ENCODE measurements around the gene CRYBG2.

CRYBG2 gene

DNA sequence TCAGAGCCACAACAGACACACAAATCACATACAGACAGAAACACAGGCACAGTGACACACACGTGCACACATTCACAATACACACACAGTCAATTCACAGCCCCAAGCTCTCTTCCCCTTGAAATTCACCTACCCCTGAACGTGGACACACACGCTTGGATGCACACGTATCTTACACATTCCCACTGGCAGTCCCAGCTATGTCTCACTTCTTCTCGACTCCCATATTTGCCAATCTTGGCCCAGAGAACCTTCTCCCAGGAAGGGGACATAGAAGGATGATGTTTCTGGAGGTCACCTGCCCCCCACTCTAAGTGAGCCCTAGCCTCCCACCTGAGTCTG, 1.6 kb downstream of the CRYBG2 start:
- Histone ChIP-seq H3K27ac (ENCODE audit: insufficient read depth in 1 of 2, low read depth in 1 of 2, low read length in 2 of 2, poor library complexity in 1 of 2, severe bottlenecking in 2 of 2) (no peak overlapping the region), H3K27me3 (replicated peaks in 2 of 5; ENCODE audit: control insufficient read depth in 4 of 5, insufficient read depth in 5 of 5, low read length in 4 of 5) (peaks cover 0 to 2% (median 0%) of the 10 kb centered on the region in 5 experiments), H3K4me1 (ENCODE audit: control extremely low read depth in 1 of 4, control insufficient read depth in 4 of 4, insufficient read depth in 4 of 4, low read length in 3 of 4) (peaks cover 0 to 5% (median 0%) of the 10 kb centered on the region in 4 experiments), H3K4me3 (ENCODE audit: control insufficient read depth in 1 of 7, extremely low read depth in 1 of 7, insufficient read depth in 4 of 7, low read depth in 2 of 7, low read length in 6 of 7) (no peak overlapping the region), H3K36me3 (ENCODE audit: control insufficient read depth in 4 of 4, insufficient read depth in 4 of 4, low read length in 3 of 4) (no peaks in the 10 kb centered on the region), H3K9me3 (ENCODE audit: control extremely low read depth in 1 of 5, control insufficient read depth in 4 of 5, insufficient read depth in 2 of 5, low read depth in 1 of 5, low read length in 4 of 5) (no peaks in the 10 kb centered on the region)
- ChIA-PET POLR2A (no interaction called here), CTCF (no interaction called here)
- 90% methylated on average over 5 of the region's 5 CpGs for WGBS (ENCODE audit: insufficient coverage)
- no peak for DNase-seq

DNA sequence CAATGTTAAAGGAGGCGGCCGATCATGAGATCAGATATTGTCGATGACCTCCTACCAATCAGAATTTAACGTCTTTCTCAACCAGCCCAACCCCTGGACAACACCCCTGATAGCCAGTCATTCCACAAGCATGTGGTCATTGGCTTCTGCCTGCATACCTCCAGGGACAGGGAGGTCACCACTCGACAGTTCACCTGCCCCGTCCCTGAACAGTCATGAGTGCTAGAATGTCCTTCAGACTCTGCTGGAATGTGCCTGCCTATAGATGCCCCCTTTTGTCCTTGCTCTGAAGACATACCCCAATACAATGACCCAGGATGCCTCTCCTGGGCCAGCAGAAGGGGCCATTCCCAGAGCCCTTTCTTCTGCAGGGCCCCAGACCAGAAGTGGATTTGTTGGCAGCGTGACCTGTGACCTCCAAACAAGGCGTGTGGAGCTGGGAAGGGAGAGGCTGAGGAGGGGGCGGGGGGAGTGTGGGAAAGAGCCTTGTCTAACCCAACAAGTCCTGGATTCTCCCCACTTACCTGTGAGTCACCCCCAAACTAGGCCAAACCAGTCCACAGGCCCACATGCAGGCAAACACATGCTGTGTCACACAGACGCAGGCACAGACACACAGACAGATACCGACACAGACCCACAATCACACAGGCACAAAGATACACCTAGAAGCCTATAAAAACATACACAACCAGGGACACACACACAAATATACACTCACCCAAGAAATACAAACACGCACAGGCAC, 2.2 kb downstream of the CRYBG2 start:
- ChIA-PET POLR2A (no interaction called here), CTCF (interaction anchor here (1.2 to 1.5 kb wide), 2 partner anchors 30 to 66 kb away, joined by 4 read pairs; no protein-coding TSS in a partner anchor)
- H3K36me3 ChIP-seq (ENCODE audit: control insufficient read depth in 4 of 4, insufficient read depth in 4 of 4, low read length in 3 of 4): no peaks in the 10 kb centered on the region
- peaks cover 0 to 2% (median 0%) of the 10 kb centered on the region in 5 experiments for H3K27me3 ChIP-seq (replicated peaks in 2 of 5; ENCODE audit: control insufficient read depth in 4 of 5, insufficient read depth in 5 of 5, low read length in 4 of 5)
- WGBS (ENCODE audit: insufficient coverage): over 99% methylated on average over 9 of the region's 12 CpGs
- DNase-seq: no peak
- no peaks in the 10 kb centered on the region for H3K9me3 ChIP-seq (ENCODE audit: control extremely low read depth in 1 of 5, control insufficient read depth in 4 of 5, insufficient read depth in 2 of 5, low read depth in 1 of 5, low read length in 4 of 5)
- no peak overlapping the region for H3K27ac ChIP-seq (ENCODE audit: insufficient read depth in 1 of 2, low read depth in 1 of 2, low read length in 2 of 2, poor library complexity in 1 of 2, severe bottlenecking in 2 of 2)
- peaks cover 0 to 5% (median 0%) of the 10 kb centered on the region in 4 experiments for H3K4me1 ChIP-seq (ENCODE audit: control extremely low read depth in 1 of 4, control insufficient read depth in 4 of 4, insufficient read depth in 4 of 4, low read length in 3 of 4)
- H3K4me3 ChIP-seq (ENCODE audit: control insufficient read depth in 1 of 7, extremely low read depth in 1 of 7, insufficient read depth in 4 of 7, low read depth in 2 of 7, low read length in 6 of 7): no peak overlapping the region

DNA sequence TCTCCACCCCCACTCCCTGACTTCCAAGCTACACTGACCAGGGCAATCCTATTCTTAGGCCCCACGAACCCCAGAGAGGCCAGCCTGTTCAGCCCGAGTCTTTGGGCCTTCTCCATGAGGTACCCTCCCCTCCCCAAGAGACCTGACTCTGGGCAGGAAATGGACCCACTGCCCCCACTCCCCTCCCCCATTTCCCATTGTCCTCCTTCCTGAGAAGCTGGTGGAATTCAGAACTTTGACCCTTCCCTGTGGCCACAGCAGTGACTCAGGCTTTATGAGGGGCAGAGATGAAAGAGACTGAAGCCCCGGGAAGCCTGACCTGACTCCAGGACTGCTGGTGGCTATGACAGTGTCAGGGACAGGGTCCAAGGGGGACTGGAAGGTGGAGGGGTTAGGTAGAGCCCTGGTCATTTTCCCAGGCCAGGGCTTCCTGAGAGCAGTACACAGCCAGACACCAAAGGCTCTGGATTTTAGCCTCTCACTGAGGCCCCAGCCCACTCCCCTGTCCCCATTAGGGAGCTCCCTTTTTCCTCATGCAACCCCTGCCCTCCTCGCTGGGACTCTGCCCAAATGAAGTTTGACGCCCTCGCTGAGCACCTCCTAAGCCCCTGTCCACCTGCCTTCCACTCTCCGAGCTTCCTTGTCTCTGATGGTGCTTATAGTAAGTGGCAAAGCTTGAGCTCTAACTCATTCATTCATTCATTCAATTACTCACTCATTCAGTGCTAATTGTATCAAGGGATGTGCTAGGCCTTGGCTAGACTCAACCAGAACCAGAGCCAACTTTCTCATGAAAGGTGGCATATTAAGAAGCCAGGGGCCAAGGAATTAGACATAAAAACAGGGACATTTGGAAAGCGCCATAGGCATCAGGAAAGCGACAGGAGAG, 3.0 kb downstream of the CRYBG2 start:
- H3K36me3 ChIP-seq (ENCODE audit: control insufficient read depth in 4 of 4, insufficient read depth in 4 of 4, low read length in 3 of 4): no peaks in the 10 kb centered on the region
- no peak for DNase-seq
- H3K27me3 ChIP-seq (replicated peaks in 2 of 5; ENCODE audit: control insufficient read depth in 4 of 5, insufficient read depth in 5 of 5, low read length in 4 of 5): peaks cover 0 to 2% (median 0%) of the 10 kb centered on the region in 5 experiments
- POLR2A ChIA-PET: no interaction called here
- 93% methylated on average over 7 of the region's 9 CpGs for WGBS (ENCODE audit: insufficient coverage)
- CTCF ChIA-PET: interaction anchor here (1.0 to 1.5 kb wide), 5 partner anchors 14 to 76 kb away, joined by 3 to 5 read pairs (median 4); partner anchors contain the start of gene CD52
- peaks cover 0 to 5% (median 0%) of the 10 kb centered on the region in 4 experiments for H3K4me1 ChIP-seq (ENCODE audit: control extremely low read depth in 1 of 4, control insufficient read depth in 4 of 4, insufficient read depth in 4 of 4, low read length in 3 of 4)
- no peak overlapping the region for H3K4me3 ChIP-seq (ENCODE audit: control insufficient read depth in 1 of 7, extremely low read depth in 1 of 7, insufficient read depth in 4 of 7, low read depth in 2 of 7, low read length in 6 of 7)
- H3K27ac ChIP-seq (ENCODE audit: insufficient read depth in 1 of 2, low read depth in 1 of 2, low read length in 2 of 2, poor library complexity in 1 of 2, severe bottlenecking in 2 of 2): no peak overlapping the region
- no peaks in the 10 kb centered on the region for H3K9me3 ChIP-seq (ENCODE audit: control extremely low read depth in 1 of 5, control insufficient read depth in 4 of 5, insufficient read depth in 2 of 5, low read depth in 1 of 5, low read length in 4 of 5)

DNA sequence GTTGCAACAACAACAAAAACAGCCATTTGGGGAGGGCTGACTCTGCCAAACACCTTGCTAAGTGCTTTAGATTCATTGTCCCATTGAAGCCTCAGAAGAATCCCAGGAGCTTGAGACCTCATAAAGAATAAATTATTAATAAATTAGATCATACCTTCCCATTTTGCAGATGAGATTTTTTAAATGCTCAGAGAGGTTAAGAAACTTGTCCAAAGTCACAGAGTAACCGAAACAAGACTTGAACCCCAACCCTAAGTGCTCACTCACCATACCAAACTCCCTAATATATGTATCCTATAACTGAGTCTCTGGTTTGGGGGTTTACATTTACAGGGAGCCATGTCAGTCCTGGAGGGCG, 3.6 kb downstream of the CRYBG2 start:
- DNase-seq: no peak

DNA sequence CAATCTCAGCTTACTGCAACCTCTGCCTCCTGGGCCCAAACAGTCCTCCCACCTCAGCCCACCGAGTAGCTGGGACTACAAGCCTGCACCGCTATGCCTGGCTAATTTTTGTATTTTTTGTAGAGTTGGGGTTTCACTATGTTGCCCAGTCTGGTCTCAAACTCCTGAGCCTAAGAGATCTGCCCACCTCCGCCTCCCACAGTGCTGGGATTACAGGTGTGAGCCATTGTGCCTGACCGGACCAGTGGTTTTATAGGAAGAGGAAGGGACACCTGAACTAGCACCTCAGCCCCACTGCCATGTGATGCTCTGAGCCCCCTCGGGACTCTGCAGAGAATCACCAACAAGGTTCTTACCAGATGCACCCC, 4.1 kb downstream of the CRYBG2 start:
- H3K4me1 ChIP-seq (ENCODE audit: control extremely low read depth in 1 of 4, control insufficient read depth in 4 of 4, insufficient read depth in 4 of 4, low read length in 3 of 4): peaks cover 0 to 5% (median 0%) of the 10 kb centered on the region in 4 experiments
- H3K27ac ChIP-seq (ENCODE audit: insufficient read depth in 1 of 2, low read depth in 1 of 2, low read length in 2 of 2, poor library complexity in 1 of 2, severe bottlenecking in 2 of 2): no peak overlapping the region
- no peak for DNase-seq
- POLR2A ChIA-PET: no interaction called here
- CTCF ChIA-PET: interaction anchor here (1.0 to 3.2 kb wide), 5 partner anchors 14 to 75 kb away, joined by 3 to 16 read pairs (median 3); partner anchors contain the start of gene CD52
- WGBS (ENCODE audit: insufficient coverage): 86% methylated on average over 2 of the region's 5 CpGs
- no peaks in the 10 kb centered on the region for H3K36me3 ChIP-seq (ENCODE audit: control insufficient read depth in 4 of 4, insufficient read depth in 4 of 4, low read length in 3 of 4)
- H3K27me3 ChIP-seq (replicated peaks in 2 of 5; ENCODE audit: control insufficient read depth in 4 of 5, insufficient read depth in 5 of 5, low read length in 4 of 5): peaks cover 0 to under 1% (median 0%) of the 10 kb centered on the region in 5 experiments
- H3K4me3 ChIP-seq (ENCODE audit: control insufficient read depth in 1 of 7, extremely low read depth in 1 of 7, insufficient read depth in 4 of 7, low read depth in 2 of 7, low read length in 6 of 7): no peak overlapping the region
- H3K9me3 ChIP-seq (ENCODE audit: control extremely low read depth in 1 of 5, control insufficient read depth in 4 of 5, insufficient read depth in 2 of 5, low read depth in 1 of 5, low read length in 4 of 5): no peaks in the 10 kb centered on the region

More for the DNA sequence above, 3.6 kb downstream of the CRYBG2 start:
- Histone ChIP-seq H3K4me3 (ENCODE audit: control insufficient read depth in 1 of 7, extremely low read depth in 1 of 7, insufficient read depth in 4 of 7, low read depth in 2 of 7, low read length in 6 of 7) (no peak overlapping the region), H3K27ac (ENCODE audit: insufficient read depth in 1 of 2, low read depth in 1 of 2, low read length in 2 of 2, poor library complexity in 1 of 2, severe bottlenecking in 2 of 2) (no peak overlapping the region), H3K9me3 (ENCODE audit: control extremely low read depth in 1 of 5, control insufficient read depth in 4 of 5, insufficient read depth in 2 of 5, low read depth in 1 of 5, low read length in 4 of 5) (no peaks in the 10 kb centered on the region), H3K4me1 (ENCODE audit: control extremely low read depth in 1 of 4, control insufficient read depth in 4 of 4, insufficient read depth in 4 of 4, low read length in 3 of 4) (peaks cover 0 to 5% (median 0%) of the 10 kb centered on the region in 4 experiments), H3K36me3 (ENCODE audit: control insufficient read depth in 4 of 4, insufficient read depth in 4 of 4, low read length in 3 of 4) (no peaks in the 10 kb centered on the region), H3K27me3 (replicated peaks in 2 of 5; ENCODE audit: control insufficient read depth in 4 of 5, insufficient read depth in 5 of 5, low read length in 4 of 5) (peaks cover 0 to 2% (median 0%) of the 10 kb centered on the region in 5 experiments)
- 100% methylated on average over 1 of the region's 2 CpGs for WGBS (ENCODE audit: insufficient coverage)
- ChIA-PET CTCF (interaction anchor here (1.0 to 1.5 kb wide), 5 partner anchors 14 to 75 kb away, joined by 3 to 5 read pairs (median 4); partner anchors contain the start of gene CD52), POLR2A (no interaction called here)

DNA sequence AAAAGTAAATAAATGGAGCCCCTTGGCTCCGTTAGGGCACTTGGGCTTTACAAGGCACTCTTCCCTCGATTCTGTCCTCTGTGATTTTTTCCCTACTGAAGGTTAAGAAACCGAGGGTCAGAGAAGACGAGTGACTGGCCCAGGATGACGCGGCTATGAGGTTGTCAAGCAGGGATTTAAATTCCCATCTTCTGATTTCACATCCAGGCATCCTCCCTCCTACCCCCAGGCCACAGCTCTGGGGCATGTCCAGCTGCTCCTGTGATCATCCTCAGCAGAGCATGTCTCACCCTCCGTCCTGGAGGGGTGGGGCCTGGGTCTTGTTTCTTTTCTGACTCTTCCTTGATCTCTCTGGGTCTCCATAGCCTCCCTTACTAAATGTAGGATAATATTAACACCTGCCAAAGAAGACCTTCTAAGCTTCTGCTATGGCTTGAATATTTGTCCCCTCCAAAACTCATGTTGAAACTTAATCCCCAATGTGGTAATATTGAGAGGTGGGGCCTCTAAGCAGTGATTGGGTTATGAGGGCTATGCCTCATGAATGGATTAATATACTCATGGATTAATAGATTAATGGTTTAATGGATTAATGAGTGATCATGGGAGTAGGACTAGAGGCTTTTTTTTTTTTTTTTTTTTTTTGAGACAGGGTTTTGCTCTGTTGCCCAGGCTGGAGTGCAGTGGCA, 4.6 kb downstream of the CRYBG2 start:
- POLR2A ChIA-PET: no interaction called here
- no peak overlapping the region for H3K27ac ChIP-seq (ENCODE audit: insufficient read depth in 1 of 2, low read depth in 1 of 2, low read length in 2 of 2, poor library complexity in 1 of 2, severe bottlenecking in 2 of 2)
- H3K36me3 ChIP-seq (ENCODE audit: control insufficient read depth in 4 of 4, insufficient read depth in 4 of 4, low read length in 3 of 4): no peaks in the 10 kb centered on the region
- 97% methylated on average over 6 of the region's 7 CpGs for WGBS (ENCODE audit: insufficient coverage)
- CTCF ChIA-PET: interaction anchor here (1.2 to 3.2 kb wide), 2 partner anchors 13 to 15 kb away, joined by 3 to 16 read pairs; no protein-coding TSS in a partner anchor
- no peak for DNase-seq
- H3K9me3 ChIP-seq (ENCODE audit: control extremely low read depth in 1 of 5, control insufficient read depth in 4 of 5, insufficient read depth in 2 of 5, low read depth in 1 of 5, low read length in 4 of 5): no peaks in the 10 kb centered on the region
- H3K4me1 ChIP-seq (ENCODE audit: control extremely low read depth in 1 of 4, control insufficient read depth in 4 of 4, insufficient read depth in 4 of 4, low read length in 3 of 4): peaks cover 0 to 5% (median 0%) of the 10 kb centered on the region in 4 experiments
- no peaks in the 10 kb centered on the region for H3K27me3 ChIP-seq (replicated peaks in 2 of 5; ENCODE audit: control insufficient read depth in 4 of 5, insufficient read depth in 5 of 5, low read length in 4 of 5)
- no peak overlapping the region for H3K4me3 ChIP-seq (ENCODE audit: control insufficient read depth in 1 of 7, extremely low read depth in 1 of 7, insufficient read depth in 4 of 7, low read depth in 2 of 7, low read length in 6 of 7)
